ENCODE results near the gene FAM78A.

Gene FAM78A

GRCh38 chr9:131276094-131276888 lies at the start of gene FAM78A:
Gene FAM78A (minus strand): TSS chr9:131276510. CDS start chr9:131276179, 331 bp downstream.
- no peak for DNase-seq (ENCODE audit: low read depth)

- no peak for DNase-seq (ENCODE audit: low read depth)
Measured at GRCh38 chr9:131324736-131325679, 48.7 kb upstream of the FAM78A start.

- no peak for DNase-seq (ENCODE audit: low read depth)
Measured at GRCh38 chr9:131323629-131324028, 47.3 kb upstream of the FAM78A start.

GRCh38 chr9:131320031-131320685 lies 43.8 kb upstream of the FAM78A start:
- no peak for DNase-seq (ENCODE audit: low read depth)

- no peak for DNase-seq (ENCODE audit: low read depth)
Measured at GRCh38 chr9:131319486-131319885, 43.2 kb upstream of the FAM78A start.

GRCh38 chr9:131318231-131319085 lies 42.1 kb upstream of the FAM78A start:
- DNase-seq (ENCODE audit: low read depth) = no peak

- DNase-seq (ENCODE audit: low read depth) = no peak
Measured at GRCh38 chr9:131312822-131313770, 36.8 kb upstream of the FAM78A start.

- no peak for DNase-seq (ENCODE audit: low read depth)
Measured at GRCh38 chr9:131312246-131312645, 35.9 kb upstream of the FAM78A start.

- DNase-seq (ENCODE audit: low read depth) = no peak
Measured at GRCh38 chr9:131310833-131311554, 34.7 kb upstream of the FAM78A start.

- DNase-seq (ENCODE audit: low read depth) = no peak
Measured at GRCh38 chr9:131309530-131310276, 33.4 kb upstream of the FAM78A start.

GRCh38 chr9:131308906-131309529 lies 32.7 kb upstream of the FAM78A start:
- DNase-seq (ENCODE audit: low read depth) = no peak

- no peak for DNase-seq (ENCODE audit: low read depth)
Measured at GRCh38 chr9:131308452-131308851, 32.1 kb upstream of the FAM78A start.

GRCh38 chr9:131307974-131308373 lies 31.7 kb upstream of the FAM78A start:
- no peak for DNase-seq (ENCODE audit: low read depth)

- DNase-seq (ENCODE audit: low read depth) = no peak
Measured at GRCh38 chr9:131306397-131307004, 30.2 kb upstream of the FAM78A start.

GRCh38 chr9:131304676-131305355 lies 28.5 kb upstream of the FAM78A start:
- no peak for DNase-seq (ENCODE audit: low read depth)

GRCh38 chr9:131303381-131304321 lies 27.3 kb upstream of the FAM78A start:
- no peak for DNase-seq (ENCODE audit: low read depth)

All from fibroblast of the conjunctiva (primary cell).